ENCODE data around the gene LRRC17.

GRCh38 chr7:102976493-102976892 lies 63.7 kb downstream of the LRRC17 start:
- TF ChIP-seq, protein P1, sequence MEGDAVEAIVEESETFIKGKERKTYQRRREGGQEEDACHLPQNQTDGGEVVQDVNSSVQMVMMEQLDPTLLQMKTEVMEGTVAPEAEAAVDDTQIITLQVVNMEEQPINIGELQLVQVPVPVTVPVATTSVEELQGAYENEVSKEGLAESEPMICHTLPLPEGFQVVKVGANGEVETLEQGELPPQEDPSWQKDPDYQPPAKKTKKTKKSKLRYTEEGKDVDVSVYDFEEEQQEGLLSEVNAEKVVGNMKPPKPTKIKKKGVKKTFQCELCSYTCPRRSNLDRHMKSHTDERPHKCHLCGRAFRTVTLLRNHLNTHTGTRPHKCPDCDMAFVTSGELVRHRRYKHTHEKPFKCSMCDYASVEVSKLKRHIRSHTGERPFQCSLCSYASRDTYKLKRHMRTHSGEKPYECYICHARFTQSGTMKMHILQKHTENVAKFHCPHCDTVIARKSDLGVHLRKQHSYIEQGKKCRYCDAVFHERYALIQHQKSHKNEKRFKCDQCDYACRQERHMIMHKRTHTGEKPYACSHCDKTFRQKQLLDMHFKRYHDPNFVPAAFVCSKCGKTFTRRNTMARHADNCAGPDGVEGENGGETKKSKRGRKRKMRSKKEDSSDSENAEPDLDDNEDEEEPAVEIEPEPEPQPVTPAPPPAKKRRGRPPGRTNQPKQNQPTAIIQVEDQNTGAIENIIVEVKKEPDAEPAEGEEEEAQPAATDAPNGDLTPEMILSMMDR (IDR thresholded peaks at IDR 0.05), result no peak
- no peak for TF ChIP-seq POLR2A (IDR thresholded peaks at IDR 0.05)
- TF ChIP-seq POLR2AphosphoS5 (IDR thresholded peaks at IDR 0.05), result no peak
- no peak for TF ChIP-seq EP300 (IDR thresholded peaks at IDR 0.05)
